Measurements from ENCODE around the gene FAM234B. TPM values are rescaled to one million over a fixed set of nuclear protein-coding genes. Genes with fewer than 3 reads are reported as not detected.
"Not testable (repeated sequence)": the region's sequence is repeated elsewhere in the genome, so short reads cannot be mapped to it uniquely, and the experiment has no call there.

FAM234B gene
- total RNA-seq, 1 donor from 2014 or later: 1.8 TPM

- TF ChIP-seq, protein P1, sequence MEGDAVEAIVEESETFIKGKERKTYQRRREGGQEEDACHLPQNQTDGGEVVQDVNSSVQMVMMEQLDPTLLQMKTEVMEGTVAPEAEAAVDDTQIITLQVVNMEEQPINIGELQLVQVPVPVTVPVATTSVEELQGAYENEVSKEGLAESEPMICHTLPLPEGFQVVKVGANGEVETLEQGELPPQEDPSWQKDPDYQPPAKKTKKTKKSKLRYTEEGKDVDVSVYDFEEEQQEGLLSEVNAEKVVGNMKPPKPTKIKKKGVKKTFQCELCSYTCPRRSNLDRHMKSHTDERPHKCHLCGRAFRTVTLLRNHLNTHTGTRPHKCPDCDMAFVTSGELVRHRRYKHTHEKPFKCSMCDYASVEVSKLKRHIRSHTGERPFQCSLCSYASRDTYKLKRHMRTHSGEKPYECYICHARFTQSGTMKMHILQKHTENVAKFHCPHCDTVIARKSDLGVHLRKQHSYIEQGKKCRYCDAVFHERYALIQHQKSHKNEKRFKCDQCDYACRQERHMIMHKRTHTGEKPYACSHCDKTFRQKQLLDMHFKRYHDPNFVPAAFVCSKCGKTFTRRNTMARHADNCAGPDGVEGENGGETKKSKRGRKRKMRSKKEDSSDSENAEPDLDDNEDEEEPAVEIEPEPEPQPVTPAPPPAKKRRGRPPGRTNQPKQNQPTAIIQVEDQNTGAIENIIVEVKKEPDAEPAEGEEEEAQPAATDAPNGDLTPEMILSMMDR (IDR thresholded peaks at IDR 0.05; ENCODE audit: borderline replicate concordance): no peak
- no peaks in the 10 kb centered on the region for H3K9me3 ChIP-seq (replicated peaks)
- H3K36me3 ChIP-seq: no peaks in the 10 kb centered on the region
- H3K27ac ChIP-seq (replicated peaks): no peak overlapping the region
- intact Hi-C loops (cut with micrococcal nuclease): no loop called here
- no peak overlapping the region for H3K4me3 ChIP-seq
- no peaks in the 10 kb centered on the region for H3K27me3 ChIP-seq (ENCODE audit: low read depth)
- DNase-seq: no peak
- H3K4me1 ChIP-seq: peaks cover 23% of the 10 kb centered on the region
Observed at GRCh38 chr12:13046964-13047363, 2.8 kb downstream of the FAM234B start.

GRCh38 chr12:13049816-13050215 is 5.6 kb downstream of the FAM234B start:
- peak; percentile 18 for DNase-seq
- H3K9me3 ChIP-seq (replicated peaks): peaks cover 16% of the 10 kb centered on the region
- no peaks in the 10 kb centered on the region for H3K27me3 ChIP-seq (ENCODE audit: low read depth)
- no peak overlapping the region for H3K27ac ChIP-seq (replicated peaks)
- H3K4me3 ChIP-seq: no peak overlapping the region
- peaks cover 11% of the 10 kb centered on the region for H3K4me1 ChIP-seq
- intact Hi-C loops (cut with micrococcal nuclease): no loop called here
- no peaks in the 10 kb centered on the region for H3K36me3 ChIP-seq
- TF ChIP-seq, protein P1 (IDR thresholded peaks at IDR 0.05; ENCODE audit: borderline replicate concordance): no peak

DNA sequence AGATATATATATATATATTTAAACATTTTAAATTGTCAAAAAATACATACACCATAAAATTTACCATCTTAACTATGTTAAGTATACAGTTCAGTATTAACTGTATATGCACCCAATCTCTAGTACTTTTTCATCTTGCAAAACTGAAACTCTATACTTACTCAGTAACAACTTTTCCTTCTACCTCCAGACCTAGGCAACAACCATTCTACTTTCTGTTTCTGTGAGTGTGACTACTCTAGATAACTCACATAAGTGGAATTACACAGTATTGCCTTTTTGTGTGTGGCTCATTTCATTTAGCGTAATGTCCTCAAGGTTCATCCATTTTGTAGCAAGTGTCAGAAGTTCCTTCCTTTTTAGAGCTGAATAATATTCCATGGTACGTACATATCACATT is 8.2 kb downstream of the FAM234B start:
- intact Hi-C loops (cut with micrococcal nuclease): no loop called here
- no peak for DNase-seq
- H3K36me3 ChIP-seq: peaks cover 6% of the 10 kb centered on the region
- H3K4me3 ChIP-seq: no peak overlapping the region
- peaks cover 7% of the 10 kb centered on the region for H3K4me1 ChIP-seq
- no peaks in the 10 kb centered on the region for H3K27me3 ChIP-seq (ENCODE audit: low read depth)
- no peak overlapping the region for H3K27ac ChIP-seq (replicated peaks)
- H3K9me3 ChIP-seq (replicated peaks): peaks cover 16% of the 10 kb centered on the region
- TF ChIP-seq, protein P1 (IDR thresholded peaks at IDR 0.05; ENCODE audit: borderline replicate concordance): no peak

DNA sequence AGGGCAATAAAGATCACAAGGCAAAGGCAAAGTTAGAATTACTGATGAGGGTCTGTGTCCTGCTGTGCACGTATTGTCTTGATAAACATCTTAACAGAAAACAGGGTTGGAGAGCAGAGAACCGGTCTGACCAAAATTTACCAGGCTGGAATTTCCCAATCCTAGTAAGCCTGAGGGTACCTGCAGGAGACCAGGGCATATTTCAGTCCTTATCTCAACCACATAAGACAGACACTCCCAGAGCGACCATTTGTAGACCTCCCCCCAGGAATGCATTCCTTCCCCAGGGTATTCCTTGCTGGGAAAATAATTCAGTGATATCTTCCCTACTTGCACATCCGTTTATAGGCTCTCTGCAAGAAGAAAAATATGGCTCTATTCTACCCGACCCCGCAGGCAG is 9.4 kb downstream of the FAM234B start:
- H3K9me3 ChIP-seq (replicated peaks): peaks cover 16% of the 10 kb centered on the region
- H3K27ac ChIP-seq (replicated peaks); H3K27me3 ChIP-seq (ENCODE audit: low read depth); H3K4me1 ChIP-seq; H3K4me3 ChIP-seq; intact Hi-C loops (cut with micrococcal nuclease); DNase-seq; H3K36me3 ChIP-seq: not testable (repeated sequence)

- Histone ChIP-seq H3K4me1 (no peaks in the 10 kb centered on the region), H3K4me3 (no peak overlapping the region), H3K27me3 (ENCODE audit: low read depth) (no peaks in the 10 kb centered on the region), H3K27ac (replicated peaks) (no peak overlapping the region), H3K36me3 (peaks cover 42% of the 10 kb centered on the region), H3K9me3 (replicated peaks) (no peaks in the 10 kb centered on the region)
- intact Hi-C loops (cut with micrococcal nuclease): no loop called here
- TF ChIP-seq, protein P1 (IDR thresholded peaks at IDR 0.05; ENCODE audit: borderline replicate concordance): no peak
- no peak for DNase-seq
Observed at GRCh38 chr12:13060581-13060980, 16.4 kb downstream of the FAM234B start.

GRCh38 chr12:13061377-13061776 is 17.2 kb downstream of the FAM234B start:
- Histone ChIP-seq H3K4me1 (no peaks in the 10 kb centered on the region), H3K4me3 (no peak overlapping the region), H3K9me3 (replicated peaks) (no peaks in the 10 kb centered on the region), H3K27ac (replicated peaks) (no peak overlapping the region), H3K27me3 (ENCODE audit: low read depth) (no peaks in the 10 kb centered on the region), H3K36me3 (peaks cover 38% of the 10 kb centered on the region)
- no peak for DNase-seq
- TF ChIP-seq, protein P1 (IDR thresholded peaks at IDR 0.05; ENCODE audit: borderline replicate concordance): no peak
- intact Hi-C loops (cut with micrococcal nuclease): no loop called here
